ENCODE results near the gene SLC25A45.

DNA sequence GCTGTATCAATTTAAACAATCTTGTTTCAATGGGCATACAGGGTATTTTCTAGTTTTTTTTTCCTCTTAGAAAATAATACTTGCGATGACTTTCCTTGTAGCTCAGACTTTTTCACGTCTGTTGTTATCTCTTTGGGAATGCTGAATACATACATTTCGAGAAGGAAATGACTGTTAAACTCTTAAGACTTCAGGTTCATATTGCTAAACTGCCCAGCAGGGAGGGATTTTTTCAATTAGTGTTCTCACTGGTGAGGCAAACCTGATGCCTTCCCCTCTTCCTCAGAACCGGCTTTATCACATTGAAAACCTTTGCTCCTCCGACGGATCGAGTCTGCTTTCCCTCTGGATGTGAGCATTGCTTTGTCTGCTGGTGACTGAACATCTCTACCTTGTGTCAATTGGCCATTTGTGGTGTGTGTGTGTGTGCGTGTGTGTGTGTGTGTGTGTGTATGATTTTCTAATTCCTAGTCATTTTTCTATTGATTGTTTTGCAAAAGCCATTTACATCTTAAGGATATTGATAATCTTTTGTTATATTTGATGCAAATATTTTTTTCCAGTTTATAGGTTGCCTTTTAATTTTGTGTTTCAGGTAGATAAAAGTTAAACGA is 46.7 kb upstream of the SLC25A45 start:
- no peak for TF ChIP-seq SNAI2 (CRISPR knock-in tag; IDR thresholded peaks at IDR 0.05)
- no peak for TF ChIP-seq ZFP30 (CRISPR knock-in tag; IDR thresholded peaks at IDR 0.05)
- no peak; the same call in 1 of the 2 replicates for TF ChIP-seq ZNF70 (CRISPR knock-in tag; IDR thresholded peaks at IDR 0.05)
- TF ChIP-seq ZFP3 (CRISPR knock-in tag; IDR thresholded peaks at IDR 0.05): no peak
- TF ChIP-seq, protein P1, sequence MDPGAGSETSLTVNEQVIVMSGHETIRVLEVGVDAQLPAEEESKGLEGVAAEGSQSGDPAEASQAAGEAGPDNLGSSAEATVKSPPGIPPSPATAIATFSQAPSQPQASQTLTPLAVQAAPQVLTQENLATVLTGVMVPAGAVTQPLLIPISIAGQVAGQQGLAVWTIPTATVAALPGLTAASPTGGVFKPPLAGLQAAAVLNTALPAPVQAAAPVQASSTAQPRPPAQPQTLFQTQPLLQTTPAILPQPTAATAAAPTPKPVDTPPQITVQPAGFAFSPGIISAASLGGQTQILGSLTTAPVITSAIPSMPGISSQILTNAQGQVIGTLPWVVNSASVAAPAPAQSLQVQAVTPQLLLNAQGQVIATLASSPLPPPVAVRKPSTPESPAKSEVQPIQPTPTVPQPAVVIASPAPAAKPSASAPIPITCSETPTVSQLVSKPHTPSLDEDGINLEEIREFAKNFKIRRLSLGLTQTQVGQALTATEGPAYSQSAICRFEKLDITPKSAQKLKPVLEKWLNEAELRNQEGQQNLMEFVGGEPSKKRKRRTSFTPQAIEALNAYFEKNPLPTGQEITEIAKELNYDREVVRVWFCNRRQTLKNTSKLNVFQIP (CRISPR knock-in tag; IDR thresholded peaks at IDR 0.05; ENCODE audit: borderline replicate concordance, low read depth): peak; percentile 52; the same call in 1 of the 2 replicates
- TF ChIP-seq, protein P2, sequence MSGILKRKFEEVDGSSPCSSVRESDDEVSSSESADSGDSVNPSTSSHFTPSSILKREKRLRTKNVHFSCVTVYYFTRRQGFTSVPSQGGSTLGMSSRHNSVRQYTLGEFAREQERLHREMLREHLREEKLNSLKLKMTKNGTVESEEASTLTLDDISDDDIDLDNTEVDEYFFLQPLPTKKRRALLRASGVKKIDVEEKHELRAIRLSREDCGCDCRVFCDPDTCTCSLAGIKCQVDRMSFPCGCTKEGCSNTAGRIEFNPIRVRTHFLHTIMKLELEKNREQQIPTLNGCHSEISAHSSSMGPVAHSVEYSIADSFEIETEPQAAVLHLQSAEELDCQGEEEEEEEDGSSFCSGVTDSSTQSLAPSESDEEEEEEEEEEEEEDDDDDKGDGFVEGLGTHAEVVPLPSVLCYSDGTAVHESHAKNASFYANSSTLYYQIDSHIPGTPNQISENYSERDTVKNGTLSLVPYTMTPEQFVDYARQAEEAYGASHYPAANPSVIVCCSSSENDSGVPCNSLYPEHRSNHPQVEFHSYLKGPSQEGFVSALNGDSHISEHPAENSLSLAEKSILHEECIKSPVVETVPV (CRISPR knock-in tag; IDR thresholded peaks at IDR 0.05): peak; percentile 68; the same call in 1 of the 2 replicates
- TF ChIP-seq ARNTL (CRISPR knock-in tag; IDR thresholded peaks at IDR 0.05; ENCODE audit: borderline replicate concordance, low read depth): no peak
- 0 out of 2 replicates have a peak, but pooled peaks have one; percentile 15 for TF ChIP-seq ZC3H10 (CRISPR knock-in tag; IDR thresholded peaks at IDR 0.05)
- TF ChIP-seq, protein P3, sequence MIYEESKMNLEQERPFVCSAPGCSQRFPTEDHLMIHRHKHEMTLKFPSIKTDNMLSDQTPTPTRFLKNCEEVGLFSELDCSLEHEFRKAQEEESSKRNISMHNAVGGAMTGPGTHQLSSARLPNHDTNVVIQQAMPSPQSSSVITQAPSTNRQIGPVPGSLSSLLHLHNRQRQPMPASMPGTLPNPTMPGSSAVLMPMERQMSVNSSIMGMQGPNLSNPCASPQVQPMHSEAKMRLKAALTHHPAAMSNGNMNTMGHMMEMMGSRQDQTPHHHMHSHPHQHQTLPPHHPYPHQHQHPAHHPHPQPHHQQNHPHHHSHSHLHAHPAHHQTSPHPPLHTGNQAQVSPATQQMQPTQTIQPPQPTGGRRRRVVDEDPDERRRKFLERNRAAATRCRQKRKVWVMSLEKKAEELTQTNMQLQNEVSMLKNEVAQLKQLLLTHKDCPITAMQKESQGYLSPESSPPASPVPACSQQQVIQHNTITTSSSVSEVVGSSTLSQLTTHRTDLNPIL (CRISPR knock-in tag; IDR thresholded peaks at IDR 0.05; ENCODE audit: low read depth): peak; percentile 59; the same call in 1 of the 2 replicates
- 0 out of 2 replicates have a peak, but pooled peaks have one; percentile 4 for TF ChIP-seq RARB (CRISPR knock-in tag; IDR thresholded peaks at IDR 0.05)
- TF ChIP-seq ZNF565 (CRISPR knock-in tag; conservative IDR thresholded peaks at IDR 0.05; ENCODE audit: low read depth): no peak
- no peak for TF ChIP-seq OSR1 (CRISPR knock-in tag; IDR thresholded peaks at IDR 0.05)

Measured in SK-N-SH treated with all-trans-retinoic acid at 6 μM for 48 hours (cell line).